Loucy (cell line): ENCODE data around the gene ABCC8.

Experiments used
- H2AFZ ChIP-seq: fragments of 200-600 bp; sonication (generic); 2 replicates; pipeline ENCODE4 v1.6.0; 2016; ENCODE audit warnings: antibody characterized with exemption, mild to moderate bottlenecking, low read length, moderate library complexity
- H3F3A ChIP-seq: fragments of 200-600 bp; 2 replicates; pipeline ENCODE4 v1.6.0; 2016; ENCODE audit warnings: antibody characterized with exemption, low read depth, mild to moderate bottlenecking
- H3K27me3 ChIP-seq: fragments of 200-600 bp; sonication (generic); 2 replicates; pipeline ENCODE4 v1.6.1; 2014; ENCODE audit warnings: low read length, mild to moderate bottlenecking; ENCODE audit not compliant: insufficient read depth, poor library complexity, severe bottlenecking
- H3K36me3 ChIP-seq: fragments of 200-600 bp; sonication (generic); 2 replicates; pipeline ENCODE4 v1.6.1; 2016; ENCODE audit warnings: low read length; ENCODE audit not compliant: insufficient read depth
- H3K4me1 ChIP-seq: fragments of 200-600 bp; sonication (generic); 2 replicates; pipeline ENCODE4 v1.5.1; 2014; ENCODE audit warnings: low read length, mild to moderate bottlenecking; ENCODE audit not compliant: insufficient read depth, poor library complexity, severe bottlenecking
- H3K4me2 ChIP-seq: fragments of 200-600 bp; sonication (generic); 2 replicates; pipeline ENCODE4 v1.6.0; 2014; ENCODE audit warnings: antibody characterized with exemption, low read length, low read depth, mild to moderate bottlenecking; ENCODE audit not compliant: poor library complexity, severe bottlenecking
- H3K4me3 ChIP-seq: fragments of 200-600 bp; sonication (generic); 2 replicates; pipeline ENCODE4 v1.5.1; 2014; ENCODE audit warnings: low read length, mild to moderate bottlenecking, mixed read lengths; ENCODE audit not compliant: poor library complexity, severe bottlenecking
- H3K79me2 ChIP-seq: fragments of 200-600 bp; sonication (generic); 2 replicates; pipeline ENCODE4 v1.6.1; 2014; ENCODE audit warnings: low read length; ENCODE audit not compliant: insufficient read depth
- H3K9ac ChIP-seq: fragments of 200-600 bp; sonication (generic); 2 replicates; pipeline ENCODE4 v1.6.0; 2014; ENCODE audit warnings: mild to moderate bottlenecking, low read depth, low read length, moderate library complexity; ENCODE audit not compliant: poor library complexity, severe bottlenecking
- H3K9me2 ChIP-seq: fragments of 200-600 bp; sonication (generic); replicated peaks from 2 replicates; pipeline ENCODE4 v1.6.1; 2016; ENCODE audit warnings: low read depth, low read length, mixed read lengths
- H3K9me3 ChIP-seq: fragments of 200-600 bp; sonication (generic); 2 replicates; pipeline ENCODE4 v1.6.1; 2014; ENCODE audit warnings: mild to moderate bottlenecking, antibody characterized with exemption, low read length, low read depth; ENCODE audit not compliant: insufficient read depth
- H4K20me1 ChIP-seq: fragments of 200-600 bp; sonication (generic); 2 replicates; pipeline ENCODE4 v1.6.0; 2014; ENCODE audit warnings: antibody characterized with exemption, low read length, mild to moderate bottlenecking; ENCODE audit not compliant: insufficient read depth, poor library complexity, severe bottlenecking
- CTCF ChIP-seq: fragments of 200-600 bp; sonication (generic); conservative IDR thresholded peaks from 2 replicates; pipeline ENCODE4 v1.5.1; 2014; ENCODE audit warnings: mild to moderate bottlenecking, antibody characterized with exemption, low read length
- EZH2phosphoT487 ChIP-seq: fragments of 200-600 bp; IDR thresholded peaks from 2 replicates; pipeline ENCODE4 v1.6.1; 2018; ENCODE audit warnings: antibody characterized with exemption, mild to moderate bottlenecking, moderate library complexity, borderline replicate concordance

The ABCC8 gene

GRCh38 chr11:17393472-17393871, 83.2 kb downstream of the ABCC8 start:
- Histone ChIP-seq H3K79me2 (no peaks in the 10 kb centered on the region), H3K4me1 (peaks cover 8% of the 10 kb centered on the region), H4K20me1 (no peaks in the 10 kb centered on the region), H3K4me3 (no peak overlapping the region), H2AFZ (no peak overlapping the region), H3K36me3 (no peaks in the 10 kb centered on the region), H3K9ac (no peak overlapping the region), H3K9me3 (no peaks in the 10 kb centered on the region), H3K4me2 (no peak overlapping the region), H3F3A (no peaks in the 10 kb centered on the region), H3K27me3 (no peaks in the 10 kb centered on the region), H3K9me2 (no peaks in the 10 kb centered on the region)
- TF ChIP-seq EZH2phosphoT487 (no peak), CTCF (no peak)

GRCh38 chr11:17392872-17393271, 83.8 kb downstream of the ABCC8 start:
- Histone ChIP-seq H4K20me1 (no peaks in the 10 kb centered on the region), H3F3A (no peaks in the 10 kb centered on the region), H3K9me3 (no peaks in the 10 kb centered on the region), H3K9me2 (no peaks in the 10 kb centered on the region), H3K4me3 (no peak overlapping the region), H3K79me2 (no peaks in the 10 kb centered on the region), H3K27me3 (no peaks in the 10 kb centered on the region), H3K4me2 (no peak overlapping the region), H3K9ac (no peak overlapping the region), H2AFZ (no peak overlapping the region), H3K4me1 (peaks cover 8% of the 10 kb centered on the region), H3K36me3 (no peaks in the 10 kb centered on the region)
- TF ChIP-seq CTCF: no peak
- TF ChIP-seq EZH2phosphoT487: no peak

- Histone ChIP-seq H3K4me2 (no peak overlapping the region), H3K9ac (no peak overlapping the region), H3K27me3 (no peaks in the 10 kb centered on the region), H3K4me1 (peaks cover 8% of the 10 kb centered on the region), H3K9me2 (no peaks in the 10 kb centered on the region), H3K4me3 (no peak overlapping the region), H4K20me1 (no peaks in the 10 kb centered on the region), H3F3A (no peaks in the 10 kb centered on the region), H3K79me2 (no peaks in the 10 kb centered on the region), H3K9me3 (no peaks in the 10 kb centered on the region), H2AFZ (no peak overlapping the region), H3K36me3 (no peaks in the 10 kb centered on the region)
- TF ChIP-seq CTCF (no peak), EZH2phosphoT487 (no peak)
These were observed 84.9 kb downstream of the ABCC8 start for GRCh38 chr11:17391493-17392355.
